ENCODE data around the gene NDC1. TPM values are rescaled to one million over a fixed set of nuclear protein-coding genes. Genes with fewer than 3 reads are reported as not detected.

NDC1 gene
- polyA plus RNA-seq, 1 of the 3 experiments (the other 2 are of a cell fraction): 11.5 TPM

- WGBS (ENCODE audit: low lambda C conversion rate): 84% methylated on average over 10 of the region's 10 CpGs
- Histone ChIP-seq H3K9me3 (no peaks in the 10 kb centered on the region), H3K79me2 (ENCODE audit: insufficient read depth) (no peaks in the 10 kb centered on the region), H3K4me3 (ENCODE audit: low read depth in 2 of 2, low read length in 1 of 2) (no peak overlapping the region), H4K20me1 (ENCODE audit: insufficient read depth) (no peaks in the 10 kb centered on the region), H3K4me2 (peak overlapping the region; percentile 45), H2AFZ (ENCODE audit: low read depth) (no peak overlapping the region), H3K9me2 (no peaks in the 10 kb centered on the region), H3K4me1 (ENCODE audit: control insufficient read depth in 1 of 2, insufficient read depth in 2 of 2, low read depth in 1 of 2, low read length in 1 of 2) (peaks cover 8 to 34% of the 10 kb centered on the region in 2 experiments; a peak in 3 of 4 replicates), H3K9ac (peak overlapping the region; percentile 43; the same call in 1 of the 2 replicates), H3K36me3 (replicated peaks in 1 of 2; ENCODE audit: control insufficient read depth in 1 of 2, insufficient read depth in 2 of 2, low read length in 1 of 2) (no peaks in the 10 kb centered on the region), H3K27ac (ENCODE audit: low read depth in 2 of 2, low read length in 1 of 2) (peak overlapping the region in 1 of 2 experiments; percentile 91; a peak in 2 of 4 replicates), H3F3A (replicated peaks; ENCODE audit: insufficient read depth) (peaks cover 30% of the 10 kb centered on the region), H3K27me3 (ENCODE audit: insufficient read depth) (no peaks in the 10 kb centered on the region)
- TF ChIP-seq NFIC (IDR thresholded peaks at IDR 0.05; ENCODE audit: borderline replicate concordance): no peak
- POLR2A ChIA-PET: no interaction called here
- CTCF ChIA-PET: interaction anchor here (0.6 to 1.6 kb wide), 5 partner anchors 9 to 150 kb away, joined by 3 to 5 read pairs (median 3); no protein-coding TSS in a partner anchor
- no peak for DNase-seq
These were observed 104.0 kb downstream of the NDC1 start for GRCh38 chr1:53733975-53734649.

DNA sequence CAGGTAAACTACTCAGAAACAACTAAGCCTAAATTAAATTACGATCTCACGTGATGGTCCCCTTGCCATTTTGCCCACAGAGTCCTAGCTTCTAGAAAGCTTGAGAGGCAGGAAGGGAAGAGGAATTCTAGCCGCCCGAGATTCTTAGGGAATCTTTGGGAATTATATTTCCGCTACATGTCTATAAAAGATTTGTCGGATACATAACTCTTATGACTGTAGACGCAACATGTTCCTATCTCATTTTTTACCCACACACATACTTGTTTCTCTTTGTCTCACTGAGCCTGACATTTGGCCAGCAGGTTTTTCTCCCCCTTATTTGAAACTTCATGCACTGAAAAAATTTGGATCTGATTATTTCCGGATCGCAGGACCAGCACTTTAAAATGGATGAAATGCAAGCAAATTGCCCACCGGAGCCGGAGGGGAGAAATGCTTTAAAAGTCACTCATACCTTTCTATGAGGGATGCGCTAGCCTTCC is 104.6 kb downstream of the NDC1 start:
- Histone ChIP-seq H2AFZ (ENCODE audit: low read depth) (no peak overlapping the region), H3K79me2 (ENCODE audit: insufficient read depth) (no peaks in the 10 kb centered on the region), H3K4me1 (ENCODE audit: control insufficient read depth in 1 of 2, insufficient read depth in 2 of 2, low read depth in 1 of 2, low read length in 1 of 2) (peaks cover 5 to 34% of the 10 kb centered on the region in 2 experiments; a peak in 3 of 4 replicates), H3K9ac (peak overlapping the region; percentile 43; the same call in 1 of the 2 replicates), H3K4me3 (ENCODE audit: low read depth in 2 of 2, low read length in 1 of 2) (peak overlapping the region in 1 of 2 experiments; percentile 5; a peak in 1 of 4 replicates), H3K4me2 (peak overlapping the region; percentile 45), H3F3A (replicated peaks; ENCODE audit: insufficient read depth) (peaks cover 30% of the 10 kb centered on the region), H3K36me3 (replicated peaks in 1 of 2; ENCODE audit: control insufficient read depth in 1 of 2, insufficient read depth in 2 of 2, low read length in 1 of 2) (no peaks in the 10 kb centered on the region), H4K20me1 (ENCODE audit: insufficient read depth) (no peaks in the 10 kb centered on the region), H3K27ac (ENCODE audit: low read depth in 2 of 2, low read length in 1 of 2) (peak overlapping the region in 1 of 2 experiments; percentile 91; a peak in 2 of 4 replicates), H3K27me3 (ENCODE audit: insufficient read depth) (no peaks in the 10 kb centered on the region), H3K9me3 (no peaks in the 10 kb centered on the region), H3K9me2 (no peaks in the 10 kb centered on the region)
- ChIA-PET CTCF (interaction anchor here (0.6 to 1.3 kb wide), 2 partner anchors 21 to 149 kb away, joined by 3 read pairs; no protein-coding TSS in a partner anchor), POLR2A (no interaction called here)
- WGBS (ENCODE audit: low lambda C conversion rate): 94% methylated on average over 12 of the region's 12 CpGs
- no peak for TF ChIP-seq NFIC (IDR thresholded peaks at IDR 0.05; ENCODE audit: borderline replicate concordance)
- no peak for TF ChIP-seq REST (IDR thresholded peaks at IDR 0.05; ENCODE audit: low read depth, low read length)
- no peak for DNase-seq

DNA sequence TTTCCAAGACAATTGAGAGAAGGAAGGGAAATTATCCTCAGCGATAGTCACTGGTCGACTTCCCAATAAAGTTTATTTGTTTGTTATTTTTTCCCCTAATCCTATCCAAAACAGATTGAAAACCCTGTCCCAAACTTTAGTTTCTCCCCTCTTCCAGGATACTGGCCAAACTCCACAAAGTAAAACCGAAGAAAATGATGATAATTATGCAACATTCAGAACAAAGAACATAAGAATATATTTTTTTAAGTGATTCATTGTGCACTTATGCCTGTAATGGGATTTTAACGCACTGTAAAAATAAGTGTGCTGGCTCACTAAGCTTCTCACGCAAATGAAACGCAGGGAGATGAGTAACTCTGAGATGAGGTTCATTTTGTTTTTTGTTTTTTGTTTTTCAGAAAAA is 105.2 kb downstream of the NDC1 start:
- Histone ChIP-seq H3F3A (replicated peaks; ENCODE audit: insufficient read depth) (peaks cover 30% of the 10 kb centered on the region), H3K36me3 (replicated peaks in 1 of 2; ENCODE audit: control insufficient read depth in 1 of 2, insufficient read depth in 2 of 2, low read length in 1 of 2) (no peaks in the 10 kb centered on the region), H2AFZ (ENCODE audit: low read depth) (peak overlapping the region; percentile 18; the same call in 1 of the 2 replicates), H3K79me2 (ENCODE audit: insufficient read depth) (no peaks in the 10 kb centered on the region), H3K9me2 (no peaks in the 10 kb centered on the region), H3K27ac (ENCODE audit: low read depth in 2 of 2, low read length in 1 of 2) (peak overlapping the region in 1 of 2 experiments; percentile 91; a peak in 2 of 4 replicates), H4K20me1 (ENCODE audit: insufficient read depth) (no peaks in the 10 kb centered on the region), H3K4me3 (ENCODE audit: low read depth in 2 of 2, low read length in 1 of 2) (no peak overlapping the region), H3K9ac (peak overlapping the region; percentile 61; the same call in 1 of the 2 replicates), H3K27me3 (ENCODE audit: insufficient read depth) (no peaks in the 10 kb centered on the region), H3K9me3 (no peaks in the 10 kb centered on the region), H3K4me1 (ENCODE audit: control insufficient read depth in 1 of 2, insufficient read depth in 2 of 2, low read depth in 1 of 2, low read length in 1 of 2) (peaks cover 0 to 34% of the 10 kb centered on the region in 2 experiments; a peak in 3 of 4 replicates), H3K4me2 (peak overlapping the region; percentile 45)
- CTCF ChIA-PET: no interaction called here
- DNase-seq: no peak
- POLR2A ChIA-PET: no interaction called here
- 37% methylated on average over 6 of the region's 6 CpGs for WGBS (ENCODE audit: low lambda C conversion rate)
- TF ChIP-seq TEAD4 (IDR thresholded peaks at IDR 0.05; ENCODE audit: borderline replicate concordance, insufficient read depth) (peak; percentile 26; the same call in 1 of the 2 replicates), TCF12 (IDR thresholded peaks at IDR 0.05) (peak; percentile 12; the same call in 1 of the 2 replicates), JUND (IDR thresholded peaks at IDR 0.05) (0 out of 2 replicates have a peak, but pooled peaks have one; percentile 25), POLR2AphosphoS5 (IDR thresholded peaks at IDR 0.05; ENCODE audit: low read depth, low read length) (no peak), FOSL2 (IDR thresholded peaks at IDR 0.05; ENCODE audit: borderline replicate concordance, low read depth) (peak; percentile 47; the same call in 1 of the 2 replicates), RCOR1 (IDR thresholded peaks at IDR 0.05; ENCODE audit: low read length) (no peak)
- TF ChIP-seq, protein P1, sequence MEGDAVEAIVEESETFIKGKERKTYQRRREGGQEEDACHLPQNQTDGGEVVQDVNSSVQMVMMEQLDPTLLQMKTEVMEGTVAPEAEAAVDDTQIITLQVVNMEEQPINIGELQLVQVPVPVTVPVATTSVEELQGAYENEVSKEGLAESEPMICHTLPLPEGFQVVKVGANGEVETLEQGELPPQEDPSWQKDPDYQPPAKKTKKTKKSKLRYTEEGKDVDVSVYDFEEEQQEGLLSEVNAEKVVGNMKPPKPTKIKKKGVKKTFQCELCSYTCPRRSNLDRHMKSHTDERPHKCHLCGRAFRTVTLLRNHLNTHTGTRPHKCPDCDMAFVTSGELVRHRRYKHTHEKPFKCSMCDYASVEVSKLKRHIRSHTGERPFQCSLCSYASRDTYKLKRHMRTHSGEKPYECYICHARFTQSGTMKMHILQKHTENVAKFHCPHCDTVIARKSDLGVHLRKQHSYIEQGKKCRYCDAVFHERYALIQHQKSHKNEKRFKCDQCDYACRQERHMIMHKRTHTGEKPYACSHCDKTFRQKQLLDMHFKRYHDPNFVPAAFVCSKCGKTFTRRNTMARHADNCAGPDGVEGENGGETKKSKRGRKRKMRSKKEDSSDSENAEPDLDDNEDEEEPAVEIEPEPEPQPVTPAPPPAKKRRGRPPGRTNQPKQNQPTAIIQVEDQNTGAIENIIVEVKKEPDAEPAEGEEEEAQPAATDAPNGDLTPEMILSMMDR (IDR thresholded peaks at IDR 0.05): no peak
- TF ChIP-seq, protein P2, sequence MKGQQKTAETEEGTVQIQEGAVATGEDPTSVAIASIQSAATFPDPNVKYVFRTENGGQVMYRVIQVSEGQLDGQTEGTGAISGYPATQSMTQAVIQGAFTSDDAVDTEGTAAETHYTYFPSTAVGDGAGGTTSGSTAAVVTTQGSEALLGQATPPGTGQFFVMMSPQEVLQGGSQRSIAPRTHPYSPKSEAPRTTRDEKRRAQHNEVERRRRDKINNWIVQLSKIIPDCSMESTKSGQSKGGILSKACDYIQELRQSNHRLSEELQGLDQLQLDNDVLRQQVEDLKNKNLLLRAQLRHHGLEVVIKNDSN (IDR thresholded peaks at IDR 0.05; ENCODE audit: borderline replicate concordance, low read depth): no peak

Data from SK-N-SH (cell line).